HG03280 (cell line): ENCODE measurements around the gene FOCAD.
"Not testable (repeated sequence)": the region's sequence is repeated elsewhere in the genome, so short reads cannot be mapped to it uniquely, and the experiment has no call there.

ENCODE experiments used
- ATAC-seq: cut with Tn5 transposase; IDR thresholded peaks from one replicate; pipeline ENCODE4 v1.9.1; 2021; ENCODE audit warnings: mild to moderate bottlenecking, moderate library complexity; ENCODE audit not compliant: unreplicated experiment

Gene FOCAD

DNA sequence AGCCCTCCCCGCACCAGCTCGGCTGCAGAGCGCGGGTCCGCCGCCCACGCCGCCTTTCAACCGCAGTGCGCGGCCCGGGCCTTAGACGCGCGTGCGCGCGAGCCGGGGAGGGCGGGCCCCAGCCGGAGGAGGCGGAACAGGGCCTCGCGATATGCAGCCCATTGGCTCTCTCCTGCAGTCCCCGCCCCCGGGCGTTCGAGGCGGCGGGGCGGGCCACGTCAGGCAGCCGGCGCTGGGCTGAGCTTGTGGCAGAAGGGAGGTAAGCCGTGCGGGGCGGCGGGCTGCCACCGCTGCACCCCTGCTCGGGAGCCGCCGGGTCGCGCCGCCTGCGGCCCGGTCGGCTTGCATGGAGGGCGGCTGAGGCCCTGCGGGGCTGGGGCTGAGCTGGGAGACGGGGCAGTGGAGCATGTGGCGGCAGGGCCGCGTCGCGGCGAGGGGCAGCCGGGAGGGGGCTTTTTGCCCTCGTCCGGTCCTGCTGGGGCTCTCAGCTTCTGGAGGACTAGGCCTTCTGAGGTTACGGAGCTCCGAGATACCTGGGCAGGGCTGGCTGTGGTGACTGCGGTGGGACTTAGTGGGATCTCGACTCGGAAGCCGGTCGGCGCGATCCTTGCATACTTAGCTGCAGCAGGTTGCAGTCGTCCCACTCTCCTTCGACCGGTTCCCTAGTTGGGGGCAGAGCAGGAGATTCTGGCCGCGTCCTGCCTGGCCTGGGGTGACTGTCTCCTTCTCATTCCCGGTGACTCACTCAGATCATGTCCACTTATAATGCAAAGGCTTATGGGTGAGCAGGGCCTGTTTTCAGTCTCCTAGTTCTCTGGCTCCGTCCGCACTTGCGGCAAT is at the start of gene FOCAD:
Gene FOCAD, plus strand, starts transcription at position 225 of the 840 bp plus-strand sequence. CDS start 31,095 bp downstream, outside the sequence.
- peak; percentile 99 for ATAC-seq

GRCh38 chr9:20634895-20635294 is 49.2 kb upstream of the FOCAD start:
- no peak for ATAC-seq

DNA sequence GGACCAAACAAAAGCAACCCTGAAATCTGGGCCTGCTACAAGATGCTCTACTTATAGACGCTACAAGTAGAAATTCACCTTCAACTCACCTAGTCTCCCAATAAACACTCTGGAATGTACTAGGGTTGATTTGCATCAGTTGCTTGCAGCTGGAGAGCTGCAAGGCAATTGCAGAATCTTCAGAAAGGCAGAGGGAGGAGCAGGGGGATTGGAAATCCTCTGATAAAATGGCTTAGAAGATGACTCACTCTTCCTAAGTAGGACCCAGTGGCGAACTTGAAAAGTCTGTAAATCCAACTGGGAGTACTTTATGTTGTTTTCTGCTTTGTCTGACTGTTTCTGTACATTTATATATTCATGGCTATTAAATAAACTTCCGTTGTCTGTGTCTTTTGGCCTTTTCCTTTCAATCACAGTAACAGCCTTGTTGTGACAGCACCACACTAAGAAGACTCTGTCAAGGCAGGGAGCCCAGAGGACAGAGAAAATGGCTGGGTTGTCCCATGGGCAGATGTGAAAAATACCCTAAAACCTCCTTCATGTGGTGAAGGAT is 47.1 kb upstream of the FOCAD start:
- no peak for ATAC-seq

- peak; percentile 82 for ATAC-seq
These were observed 43.5 kb upstream of the FOCAD start for GRCh38 chr9:20640331-20641187.

- ATAC-seq, result no peak
These were observed 42.0 kb upstream of the FOCAD start for GRCh38 chr9:20642045-20642444.

DNA sequence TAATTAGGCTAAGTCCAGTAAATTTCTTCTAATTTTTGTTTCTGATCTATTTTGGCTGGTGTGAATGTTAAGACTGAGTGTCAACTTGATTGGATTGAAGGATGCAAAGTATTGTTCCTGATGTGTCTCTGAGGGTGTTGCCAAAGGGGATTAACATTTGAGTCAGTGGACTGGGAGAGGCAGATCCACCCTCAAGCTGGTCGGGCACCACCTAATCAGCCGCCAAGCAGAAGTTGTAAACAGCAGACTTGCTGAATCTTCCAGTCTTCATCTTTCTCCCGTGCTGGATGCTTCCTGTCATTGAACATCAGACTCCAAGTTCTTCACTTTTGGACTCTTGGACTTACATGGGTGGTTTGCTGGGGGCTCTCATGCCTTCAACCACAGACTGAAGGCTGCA is 40.4 kb upstream of the FOCAD start:
- no peak for ATAC-seq

DNA sequence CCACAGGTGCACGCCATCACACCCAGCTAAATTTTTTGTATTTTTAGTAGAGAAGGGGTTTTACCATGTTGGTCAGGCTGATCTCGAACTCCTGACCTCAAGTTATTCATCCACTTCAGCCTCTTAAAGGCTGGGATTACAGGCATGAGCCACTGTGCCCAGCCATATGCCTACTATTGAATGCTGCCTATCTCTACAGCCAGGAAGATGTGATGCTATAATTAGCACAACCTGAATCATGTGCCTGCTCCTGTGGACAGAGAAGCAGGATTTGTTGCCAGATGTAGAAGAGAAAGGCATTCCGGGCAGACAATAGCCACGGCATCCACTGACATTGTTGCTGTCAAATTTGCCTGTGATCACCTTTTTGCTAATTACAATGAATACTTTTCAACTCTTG is 37.4 kb upstream of the FOCAD start:
- no peak for ATAC-seq

DNA sequence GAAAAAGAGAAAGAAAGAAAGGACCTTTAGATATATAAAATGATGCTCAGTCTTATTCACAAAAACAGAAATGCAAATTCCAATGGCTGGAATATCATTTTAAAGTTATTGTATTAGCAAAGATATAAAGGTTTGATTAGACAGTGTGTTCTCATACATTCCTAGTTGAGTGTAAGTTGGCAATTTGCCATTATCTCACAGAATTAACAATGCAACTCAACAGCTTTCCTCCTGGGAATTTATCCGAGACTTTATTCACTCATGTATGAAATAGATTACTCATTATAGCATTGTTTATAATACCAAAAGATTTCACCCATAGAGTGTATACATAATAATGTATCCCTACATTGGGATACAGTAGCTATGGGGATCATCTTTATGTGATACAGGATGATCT is 34.7 kb upstream of the FOCAD start:
- ATAC-seq, result no peak

DNA sequence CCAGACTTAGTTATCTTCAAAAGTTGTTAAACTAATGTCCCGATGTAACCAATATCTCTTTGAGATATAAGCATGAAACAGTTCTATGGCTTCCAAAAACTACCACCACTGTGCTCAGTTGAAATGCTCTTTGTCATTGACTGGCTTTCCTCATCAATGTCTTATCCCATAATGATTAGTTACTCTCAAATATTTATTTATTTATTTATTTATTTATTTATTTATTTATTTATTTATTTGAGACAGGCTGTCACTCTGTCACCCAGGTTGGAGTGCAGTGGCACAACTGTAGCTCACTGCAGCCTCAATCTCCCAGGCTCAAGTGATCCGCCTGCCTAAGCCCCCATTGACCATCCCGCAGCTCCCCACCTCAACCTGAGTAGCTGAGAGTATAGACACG is 33.7 kb upstream of the FOCAD start:
- no peak for ATAC-seq

DNA sequence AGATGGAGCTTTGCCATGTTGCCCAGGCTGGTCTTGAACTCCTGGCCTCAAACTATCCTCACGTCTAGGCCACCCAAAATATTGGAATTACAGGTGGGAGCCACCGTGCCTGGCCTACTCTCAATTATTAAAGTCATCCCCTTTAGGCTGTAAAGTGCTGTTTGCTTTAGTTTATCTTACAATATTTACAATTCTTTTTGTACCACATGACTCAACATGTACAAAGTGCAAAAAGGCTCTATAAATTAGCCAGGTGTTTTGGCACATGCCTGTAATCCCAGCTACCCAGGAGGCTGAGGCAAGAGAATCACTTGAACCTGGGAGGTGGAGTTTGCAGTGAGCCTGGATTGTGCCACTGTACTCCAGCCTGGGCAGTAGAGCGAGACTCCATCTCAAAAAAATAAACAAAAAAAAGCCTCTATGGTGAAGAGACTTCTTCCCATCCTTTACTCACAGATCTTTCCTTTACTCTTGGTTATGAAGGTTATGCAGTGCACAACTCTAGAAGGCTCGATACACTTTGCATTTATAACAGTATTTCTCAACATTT is 33.2 kb upstream of the FOCAD start:
- no peak for ATAC-seq

- ATAC-seq, result no peak
These were observed 32.1 kb upstream of the FOCAD start for GRCh38 chr9:20651939-20652338.

GRCh38 chr9:20658246-20658667 is 25.8 kb upstream of the FOCAD start:
- ATAC-seq, result not testable (repeated sequence)

GRCh38 chr9:20658677-20659473 is 25.2 kb upstream of the FOCAD start:
- no peak for ATAC-seq

- ATAC-seq, result no peak
These were observed 24.5 kb upstream of the FOCAD start for GRCh38 chr9:20659474-20659967.

GRCh38 chr9:20662156-20662555 is 21.9 kb upstream of the FOCAD start:
- no peak for ATAC-seq

- no peak for ATAC-seq
These were observed 20.9 kb upstream of the FOCAD start for GRCh38 chr9:20663133-20663532.

GRCh38 chr9:20664501-20664900 is 19.6 kb upstream of the FOCAD start:
- ATAC-seq, result no peak

- no peak for ATAC-seq
These were observed 13.7 kb upstream of the FOCAD start for GRCh38 chr9:20670395-20670794.

DNA sequence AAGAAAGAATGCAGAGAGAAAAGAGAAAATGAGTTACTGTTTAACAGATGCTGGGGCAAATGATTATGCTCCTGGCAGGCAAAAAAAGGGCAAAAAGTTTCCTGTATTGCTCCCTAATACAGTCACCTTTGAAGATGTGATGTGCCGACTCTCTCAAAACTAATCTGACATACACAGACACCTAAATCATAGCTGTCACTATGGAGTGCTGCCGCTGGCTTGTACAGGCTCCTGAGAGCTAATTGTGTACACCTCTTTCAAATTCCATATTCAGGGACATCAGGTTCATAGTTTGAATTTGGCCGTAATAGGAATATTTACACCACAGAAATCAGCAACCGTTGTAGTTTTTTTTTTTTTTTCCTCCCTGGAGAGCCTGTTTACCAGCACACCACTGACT is 12.4 kb upstream of the FOCAD start:
- ATAC-seq, result no peak

DNA sequence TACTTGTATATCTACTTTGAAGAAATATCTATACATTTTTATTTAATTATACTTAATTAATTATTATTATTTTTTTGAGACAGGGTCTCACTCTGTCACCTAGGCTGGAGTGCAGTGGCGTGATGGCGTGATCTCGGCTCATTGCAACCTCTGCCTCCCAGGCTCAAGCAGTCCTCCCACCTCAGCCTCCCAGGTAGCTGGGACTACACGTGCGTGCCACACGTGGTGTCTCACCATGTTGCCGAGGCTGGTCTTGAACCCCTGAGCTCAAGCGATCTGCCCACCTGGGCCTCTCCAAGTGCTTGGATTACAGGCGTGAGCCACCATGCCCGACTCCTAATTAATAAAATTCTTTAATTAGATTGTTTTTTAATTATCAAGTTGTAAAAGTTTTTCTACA is 10.5 kb upstream of the FOCAD start:
- not testable (repeated sequence) for ATAC-seq
